Measurements from ENCODE around the gene PSMB7. TPM values are rescaled to one million over a fixed set of nuclear protein-coding genes. Genes with fewer than 3 reads are reported as not detected.

The PSMB7 gene
- total RNA-seq, 1 donor from 2014 or later, result 193 TPM

- TF ChIP-seq, protein P1, sequence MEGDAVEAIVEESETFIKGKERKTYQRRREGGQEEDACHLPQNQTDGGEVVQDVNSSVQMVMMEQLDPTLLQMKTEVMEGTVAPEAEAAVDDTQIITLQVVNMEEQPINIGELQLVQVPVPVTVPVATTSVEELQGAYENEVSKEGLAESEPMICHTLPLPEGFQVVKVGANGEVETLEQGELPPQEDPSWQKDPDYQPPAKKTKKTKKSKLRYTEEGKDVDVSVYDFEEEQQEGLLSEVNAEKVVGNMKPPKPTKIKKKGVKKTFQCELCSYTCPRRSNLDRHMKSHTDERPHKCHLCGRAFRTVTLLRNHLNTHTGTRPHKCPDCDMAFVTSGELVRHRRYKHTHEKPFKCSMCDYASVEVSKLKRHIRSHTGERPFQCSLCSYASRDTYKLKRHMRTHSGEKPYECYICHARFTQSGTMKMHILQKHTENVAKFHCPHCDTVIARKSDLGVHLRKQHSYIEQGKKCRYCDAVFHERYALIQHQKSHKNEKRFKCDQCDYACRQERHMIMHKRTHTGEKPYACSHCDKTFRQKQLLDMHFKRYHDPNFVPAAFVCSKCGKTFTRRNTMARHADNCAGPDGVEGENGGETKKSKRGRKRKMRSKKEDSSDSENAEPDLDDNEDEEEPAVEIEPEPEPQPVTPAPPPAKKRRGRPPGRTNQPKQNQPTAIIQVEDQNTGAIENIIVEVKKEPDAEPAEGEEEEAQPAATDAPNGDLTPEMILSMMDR (conservative IDR thresholded peaks at IDR 0.05; ENCODE audit: low read depth, low read length), result no peak
- no peak for DNase-seq (ENCODE audit: low read depth)
- H3K4me3 ChIP-seq (ENCODE audit: low read depth, low read length), result no peak overlapping the region
Measured at GRCh38 chr9:124346347-124347163, 68.7 kb downstream of the PSMB7 start.

DNA sequence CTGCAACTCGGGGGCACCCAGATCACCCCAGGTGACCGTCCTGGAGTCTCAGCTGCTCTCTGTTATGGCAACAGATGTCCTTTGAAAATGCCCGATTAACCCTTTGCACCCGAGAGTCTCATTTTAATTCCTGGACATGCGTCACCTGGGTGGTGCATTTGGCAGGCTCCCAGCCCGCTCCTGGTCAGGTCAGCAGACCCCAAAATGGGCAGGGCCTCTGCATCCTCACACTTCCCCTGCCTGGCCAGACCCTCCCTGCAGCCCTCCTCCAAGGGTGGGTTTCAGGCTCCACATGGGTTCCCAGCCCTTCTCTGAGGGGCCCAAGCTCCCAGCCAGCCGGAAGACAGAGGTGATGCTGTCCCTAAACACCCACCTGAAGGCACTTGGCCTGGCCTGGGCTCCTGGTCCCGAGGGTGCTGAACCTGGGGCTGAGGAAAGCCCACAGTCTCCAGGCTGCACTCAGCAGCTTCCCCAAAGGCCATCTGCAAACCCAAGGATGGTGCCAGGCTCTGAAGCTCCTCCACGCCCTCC lies 69.4 kb downstream of the PSMB7 start:
- TF ChIP-seq, protein P1 (conservative IDR thresholded peaks at IDR 0.05; ENCODE audit: low read depth, low read length), result no peak
- H3K4me3 ChIP-seq (ENCODE audit: low read depth, low read length), result no peak overlapping the region
- DNase-seq (ENCODE audit: low read depth), result no peak

DNA sequence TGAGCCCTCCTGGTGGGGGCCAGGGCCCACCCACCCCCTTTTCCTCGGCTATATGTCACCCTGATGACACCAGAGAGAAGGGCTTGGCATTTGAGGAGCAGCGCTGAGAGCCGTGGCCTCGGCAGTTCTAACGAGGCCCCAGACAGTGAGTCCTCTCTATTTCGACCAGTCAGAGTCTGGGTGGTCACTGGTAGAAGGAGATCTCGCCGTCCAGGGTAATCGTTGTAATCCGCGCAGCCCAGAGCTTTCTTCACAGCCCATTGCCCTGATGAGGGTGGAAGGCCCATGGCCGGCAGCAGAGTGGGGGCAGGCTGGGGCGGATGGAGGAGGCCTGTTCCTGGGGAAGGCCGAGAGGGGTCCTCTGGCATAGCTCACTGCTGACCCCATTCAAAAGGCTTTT lies 70.2 kb downstream of the PSMB7 start:
- no peak overlapping the region for H3K4me3 ChIP-seq (ENCODE audit: low read depth, low read length)
- no peak for DNase-seq (ENCODE audit: low read depth)
- TF ChIP-seq, protein P1 (conservative IDR thresholded peaks at IDR 0.05; ENCODE audit: low read depth, low read length), result no peak

- TF ChIP-seq, protein P1 (conservative IDR thresholded peaks at IDR 0.05; ENCODE audit: low read depth, low read length), result peak; percentile 5
- no peak for DNase-seq (ENCODE audit: low read depth)
- no peak overlapping the region for H3K4me3 ChIP-seq (ENCODE audit: low read depth, low read length)
Measured at GRCh38 chr9:124344291-124345050, 70.8 kb downstream of the PSMB7 start.

- no peak for DNase-seq (ENCODE audit: low read depth)
- H3K4me3 ChIP-seq (ENCODE audit: low read depth, low read length), result no peak overlapping the region
- TF ChIP-seq, protein P1 (conservative IDR thresholded peaks at IDR 0.05; ENCODE audit: low read depth, low read length), result no peak
Measured at GRCh38 chr9:124343533-124344290, 71.5 kb downstream of the PSMB7 start.

GRCh38 chr9:124342776-124343485 lies 72.3 kb downstream of the PSMB7 start:
- no peak for DNase-seq (ENCODE audit: low read depth)
- no peak overlapping the region for H3K4me3 ChIP-seq (ENCODE audit: low read depth, low read length)

More at GRCh38 chr9:124342776-124343485, 72.3 kb downstream of the PSMB7 start:
- TF ChIP-seq, protein P1 (conservative IDR thresholded peaks at IDR 0.05; ENCODE audit: low read depth, low read length), result no peak
